RCC 7860 (cell line): ENCODE measurements around the gene MOCS3.

Experiments
- DNase-seq: peaks from one replicate; pipeline ENCODE4 v3.0.0-alpha.2; 2015; ENCODE audit warnings: low spot score
- FAIRE-seq: peaks from 2 replicates; lab custom pipeline; 2012; peaks lifted over from hg19 to GRCh38; lab: Jason Lieb, UNC

MOCS3 gene

DNA sequence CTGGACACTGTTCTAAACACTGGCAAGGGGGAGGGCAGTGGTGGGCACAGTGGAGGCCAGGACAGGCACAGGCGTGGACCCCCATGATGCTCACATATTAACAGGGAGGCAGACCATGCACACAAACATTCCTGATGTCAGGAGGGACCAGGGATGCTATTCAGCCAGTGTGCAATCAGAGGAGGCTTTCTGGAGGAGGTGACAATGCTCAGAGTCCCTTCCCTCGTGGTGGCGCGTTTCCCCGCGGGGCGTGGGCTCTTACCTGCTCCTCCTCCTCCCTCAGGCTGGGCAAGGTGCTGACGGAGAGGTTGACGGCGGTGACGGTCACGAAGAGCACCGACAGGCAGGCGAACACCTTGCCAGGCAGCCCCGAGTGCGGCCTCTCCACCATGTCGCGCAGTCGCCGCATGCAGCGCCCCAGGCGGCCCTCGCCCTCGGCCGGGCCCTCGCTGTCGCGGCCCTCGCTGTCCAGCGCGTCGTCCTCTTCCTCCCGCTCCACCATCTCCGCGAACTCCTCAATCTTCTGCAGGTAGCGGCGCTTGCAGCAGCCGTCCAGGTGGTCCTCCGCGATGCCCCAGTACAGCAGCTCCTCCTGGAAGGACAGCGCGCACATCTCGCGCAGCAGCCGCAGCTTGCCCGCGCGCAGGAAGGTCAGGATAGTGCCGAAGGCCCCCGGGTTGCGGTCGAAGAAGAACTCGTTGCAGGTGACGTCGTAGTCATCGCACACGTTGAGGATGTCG is 50.9 kb downstream of the MOCS3 start:
- DNase-seq (no peak), FAIRE-seq (no peak)

- FAIRE-seq: no peak
Measured at GRCh38 chr20:51010043-51010365, 51.4 kb downstream of the MOCS3 start.

GRCh38 chr20:51010932-51011331 is 52.3 kb downstream of the MOCS3 start:
- no peak for FAIRE-seq

More at GRCh38 chr20:51010043-51010365, 51.4 kb downstream of the MOCS3 start:
- DNase-seq: no peak

GRCh38 chr20:51011479-51011878 is 52.9 kb downstream of the MOCS3 start:
- FAIRE-seq (no peak), DNase-seq (no peak)

More at GRCh38 chr20:51010932-51011331, 52.3 kb downstream of the MOCS3 start:
- DNase-seq: no peak

DNA sequence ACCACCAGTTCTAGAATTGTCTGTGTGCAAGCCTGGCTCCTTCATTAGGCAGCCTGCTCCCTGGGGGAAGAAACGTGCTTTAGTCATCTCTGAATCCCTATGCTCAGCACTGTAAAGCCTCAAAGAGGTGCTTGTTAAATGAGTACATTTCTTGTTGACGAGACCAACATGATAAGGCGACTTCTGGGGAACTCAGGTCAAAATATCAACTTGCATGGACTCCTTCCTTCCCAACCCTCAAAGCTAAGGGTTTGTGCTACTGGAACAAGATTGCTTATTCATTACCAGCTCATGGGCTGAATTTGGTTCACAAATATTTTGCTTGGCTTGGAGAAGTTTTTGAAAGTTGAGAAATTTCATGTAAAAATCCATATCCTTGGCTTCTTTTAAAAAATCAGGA is 53.7 kb downstream of the MOCS3 start:
- FAIRE-seq (no peak), DNase-seq (no peak)
